NCI-H446 treated with DMSO at 0.1 percent for 48 hours (cell line): ENCODE measurements around the gene E2F4.
A peak's percentile ranks its signal among the peaks of the same experiment; 100 is the strongest.

Experiments used
- DNase-seq: peaks from one replicate; lab custom pipeline; 2025; lab: John Stamatoyannopoulos, UW

Gene E2F4

GRCh38 chr16:67157892-67158635 is 33.9 kb upstream of the E2F4 start:
- no peak for DNase-seq

GRCh38 chr16:67158637-67159600 is 33.0 kb upstream of the E2F4 start:
- no peak for DNase-seq

- DNase-seq = no peak
These were observed 30.3 kb upstream of the E2F4 start for GRCh38 chr16:67161595-67162058.

- no peak for DNase-seq
These were observed 29.3 kb upstream of the E2F4 start for GRCh38 chr16:67162506-67163163.

GRCh38 chr16:67163164-67163998 is 28.6 kb upstream of the E2F4 start:
- peak; percentile 6 for DNase-seq

GRCh38 chr16:67163999-67164558 is 27.9 kb upstream of the E2F4 start:
- DNase-seq = no peak

GRCh38 chr16:67164599-67165061 is 27.3 kb upstream of the E2F4 start, which contains the start of gene HSF4:
HSF4 (plus strand) TSS chr16:67164745; CDS start chr16:67164812, 67 bp downstream.
- DNase-seq = no peak

DNA sequence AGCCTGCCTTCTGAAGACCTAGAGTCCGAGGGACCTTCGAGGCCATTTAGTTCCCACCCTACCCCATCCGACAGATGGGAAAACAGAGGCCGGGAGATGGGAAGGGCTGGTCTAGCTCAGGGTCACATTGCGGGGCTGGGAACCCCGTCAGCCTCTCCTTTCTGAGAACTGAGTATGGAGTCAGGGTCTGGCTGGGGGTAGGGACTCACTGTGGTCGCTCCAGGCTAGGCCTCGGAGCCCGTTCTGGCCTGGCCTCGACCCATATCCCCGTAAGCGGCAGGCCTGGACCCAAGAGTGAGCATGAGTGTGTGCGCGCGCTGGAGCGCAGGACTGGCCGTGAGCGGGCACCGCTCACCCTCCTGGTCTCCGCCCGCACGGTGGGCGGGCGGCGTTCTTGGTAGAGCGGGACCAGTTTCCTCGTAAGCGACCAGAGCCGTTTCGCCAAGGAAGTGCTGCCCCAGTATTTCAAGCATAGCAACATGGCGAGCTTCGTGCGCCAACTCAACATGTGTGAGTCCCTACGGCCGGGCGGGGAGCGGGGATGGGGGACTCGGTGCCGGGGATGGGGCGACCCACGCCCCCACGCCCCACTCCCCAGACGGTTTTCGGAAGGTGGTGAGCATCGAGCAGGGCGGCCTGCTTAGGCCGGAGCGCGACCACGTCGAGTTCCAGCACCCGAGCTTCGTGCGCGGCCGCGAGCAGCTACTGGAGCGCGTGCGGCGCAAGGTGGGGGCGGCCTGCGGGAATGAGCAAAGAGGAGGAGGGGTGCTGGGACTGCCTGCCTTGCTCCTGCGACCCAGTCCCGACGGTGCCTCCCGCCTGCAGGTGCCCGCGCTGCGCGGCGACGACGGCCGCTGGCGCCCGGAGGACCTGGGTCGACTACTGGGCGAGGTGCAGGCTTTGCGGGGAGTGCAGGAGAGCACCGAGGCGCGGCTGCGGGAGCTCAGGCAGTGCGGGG is 26.6 kb upstream of the E2F4 start:
- no peak for DNase-seq

DNA sequence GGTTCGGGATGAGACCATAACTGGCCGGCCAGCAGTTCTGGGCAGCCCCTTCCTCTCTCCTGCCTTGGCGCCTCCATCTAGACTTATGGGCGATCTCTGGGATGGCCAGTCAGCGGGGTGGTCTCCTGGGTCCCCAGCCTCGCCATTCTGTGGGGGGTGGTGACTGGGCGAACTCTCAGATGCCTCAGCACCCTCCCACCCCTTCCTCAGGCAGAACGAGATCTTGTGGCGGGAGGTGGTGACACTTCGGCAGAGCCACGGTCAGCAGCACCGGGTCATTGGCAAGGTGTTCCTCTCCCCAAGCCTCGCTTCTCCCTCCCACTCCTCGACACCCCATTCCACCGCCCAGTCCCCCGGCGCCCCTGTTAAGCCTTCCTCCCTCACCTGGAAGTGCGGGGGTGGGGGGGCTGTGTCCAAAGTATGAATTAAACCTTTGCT is 25.8 kb upstream of the E2F4 start:
- DNase-seq = no peak

DNA sequence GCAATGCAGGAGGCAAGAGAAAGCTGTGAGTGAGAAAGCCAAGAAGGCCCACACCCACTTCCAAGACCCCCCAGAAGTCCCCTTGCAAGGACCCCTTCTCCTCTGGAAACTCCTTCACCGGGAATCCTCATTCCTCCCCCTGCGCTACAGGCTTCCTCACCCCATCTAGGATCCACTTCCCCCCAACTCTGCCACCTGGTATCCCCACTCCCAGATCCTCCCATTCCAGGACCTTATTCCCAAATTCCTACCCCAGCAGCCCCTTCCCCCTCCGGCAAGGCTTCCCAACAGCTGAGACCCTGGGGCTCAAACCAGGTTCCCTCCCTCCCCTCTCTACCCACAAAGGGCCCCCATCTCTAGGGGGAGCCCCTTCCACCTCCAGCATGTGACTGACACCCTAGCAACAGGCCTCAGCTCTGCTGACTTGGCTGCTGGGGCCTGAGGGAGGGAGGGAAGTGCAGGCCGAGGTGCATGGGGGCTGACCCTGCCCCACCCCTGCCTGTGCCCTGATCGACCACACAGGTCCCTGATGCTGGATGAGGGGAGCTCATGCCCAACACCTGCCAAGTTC is 25.3 kb upstream of the E2F4 start:
- no peak for DNase-seq

DNA sequence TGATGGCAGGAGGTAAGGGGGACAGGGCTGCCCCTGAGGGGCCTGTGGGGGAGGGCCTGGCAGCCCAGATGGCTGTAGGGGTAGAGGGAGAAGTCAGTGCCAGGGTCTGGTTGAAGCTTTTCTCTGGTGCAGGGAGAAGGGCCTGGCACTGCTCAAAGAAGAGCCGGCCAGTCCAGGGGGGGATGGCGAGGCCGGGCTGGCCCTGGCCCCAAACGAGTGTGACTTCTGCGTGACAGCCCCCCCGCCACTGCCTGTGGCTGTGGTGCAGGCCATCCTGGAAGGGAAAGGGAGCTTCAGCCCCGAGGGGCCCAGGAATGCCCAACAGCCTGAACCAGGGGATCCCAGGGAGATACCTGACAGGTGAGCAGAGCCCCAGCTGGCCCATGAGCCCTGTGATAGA is 24.4 kb upstream of the E2F4 start:
- DNase-seq = no peak

DNA sequence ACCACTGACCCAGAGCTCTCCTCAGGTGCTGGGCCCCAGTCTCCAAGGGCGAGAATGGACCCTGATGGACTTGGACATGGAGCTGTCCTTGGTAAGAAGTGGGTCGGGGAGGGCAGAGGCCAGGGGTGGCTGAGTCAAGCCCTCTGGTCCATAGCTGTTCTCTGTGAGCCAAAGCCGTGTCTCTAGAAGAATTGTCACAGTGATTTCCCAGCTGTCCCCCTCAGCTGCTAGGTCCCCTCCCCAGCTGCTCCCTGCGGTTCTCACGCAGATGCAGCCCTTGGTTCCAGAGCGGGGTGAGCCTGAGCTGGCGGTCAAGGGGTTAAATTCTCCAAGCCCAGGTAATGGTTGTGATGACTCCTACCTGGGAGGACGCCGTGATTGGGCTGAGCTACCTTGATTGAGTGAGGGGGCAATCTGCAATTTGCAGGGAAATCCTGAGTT is 22.9 kb upstream of the E2F4 start:
- no peak for DNase-seq

DNA sequence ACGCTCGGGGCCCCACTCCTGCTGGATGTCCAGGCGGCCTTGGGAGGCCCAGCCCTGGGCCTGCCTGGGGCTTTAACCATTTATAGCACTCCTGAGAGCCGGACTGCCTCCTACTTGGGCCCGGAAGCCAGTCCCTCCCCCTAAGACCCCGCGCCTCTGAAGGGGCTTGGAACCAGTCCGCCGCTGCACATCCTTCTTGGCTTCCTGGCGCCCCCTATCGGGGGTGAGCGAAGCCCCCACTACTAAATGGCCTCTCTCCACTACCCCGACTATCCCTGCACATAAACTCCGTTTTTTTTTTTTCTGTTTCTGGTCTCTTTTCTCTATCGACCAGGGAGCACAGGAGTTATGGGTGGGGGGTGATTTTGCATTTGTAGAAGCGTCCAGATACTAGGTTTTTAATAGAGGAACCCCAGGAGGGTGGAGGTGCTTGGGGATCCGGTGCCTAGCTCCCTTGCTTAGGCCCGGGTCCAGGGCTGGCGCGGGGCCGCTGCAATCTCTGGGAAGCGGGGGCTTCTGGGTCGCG is 22.2 kb upstream of the E2F4 start:
- DNase-seq = no peak

DNA sequence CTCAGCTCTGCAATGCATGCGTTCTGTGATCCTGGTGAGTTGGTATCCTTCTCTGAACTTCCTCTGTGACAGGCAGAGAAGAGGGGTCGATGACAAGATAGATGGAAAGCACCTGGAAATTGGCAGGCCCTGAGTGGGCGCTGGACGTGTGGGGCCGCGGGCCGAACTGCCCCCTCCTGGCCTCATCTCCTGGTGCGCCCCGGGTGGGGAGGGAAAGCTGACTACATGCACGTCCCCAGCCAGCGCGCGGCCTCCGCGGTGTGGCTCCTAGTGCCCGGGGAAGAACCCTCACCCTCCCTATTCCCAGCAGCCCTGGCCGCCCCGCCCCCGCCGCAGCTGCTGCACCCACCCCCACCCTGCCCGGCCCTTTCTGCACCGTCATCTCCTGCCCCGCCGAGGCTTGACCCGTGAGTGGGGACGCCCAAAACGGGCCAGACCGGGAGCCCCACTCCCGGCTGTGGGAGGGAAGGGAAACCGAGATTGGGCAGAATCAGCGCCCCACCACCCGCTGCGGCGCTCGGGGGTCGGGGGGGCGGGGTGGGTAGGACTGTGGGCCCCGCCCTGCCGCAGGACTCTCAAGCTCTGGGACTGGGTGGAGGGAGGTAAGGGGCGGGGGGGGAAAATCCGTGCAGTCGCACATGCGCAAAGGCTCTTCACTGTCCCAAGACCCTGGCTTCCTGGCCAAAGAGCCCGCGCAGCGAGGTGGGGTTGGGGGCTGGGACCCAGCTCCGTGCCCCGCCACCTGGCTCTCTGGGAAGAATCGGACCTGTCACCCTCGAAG is 21.6 kb upstream of the E2F4 start, which contains the start of gene NOL3:
NOL3 (plus strand) TSS at position 371 of the 781 bp plus-strand sequence.
- peak; percentile 24 for DNase-seq

DNA sequence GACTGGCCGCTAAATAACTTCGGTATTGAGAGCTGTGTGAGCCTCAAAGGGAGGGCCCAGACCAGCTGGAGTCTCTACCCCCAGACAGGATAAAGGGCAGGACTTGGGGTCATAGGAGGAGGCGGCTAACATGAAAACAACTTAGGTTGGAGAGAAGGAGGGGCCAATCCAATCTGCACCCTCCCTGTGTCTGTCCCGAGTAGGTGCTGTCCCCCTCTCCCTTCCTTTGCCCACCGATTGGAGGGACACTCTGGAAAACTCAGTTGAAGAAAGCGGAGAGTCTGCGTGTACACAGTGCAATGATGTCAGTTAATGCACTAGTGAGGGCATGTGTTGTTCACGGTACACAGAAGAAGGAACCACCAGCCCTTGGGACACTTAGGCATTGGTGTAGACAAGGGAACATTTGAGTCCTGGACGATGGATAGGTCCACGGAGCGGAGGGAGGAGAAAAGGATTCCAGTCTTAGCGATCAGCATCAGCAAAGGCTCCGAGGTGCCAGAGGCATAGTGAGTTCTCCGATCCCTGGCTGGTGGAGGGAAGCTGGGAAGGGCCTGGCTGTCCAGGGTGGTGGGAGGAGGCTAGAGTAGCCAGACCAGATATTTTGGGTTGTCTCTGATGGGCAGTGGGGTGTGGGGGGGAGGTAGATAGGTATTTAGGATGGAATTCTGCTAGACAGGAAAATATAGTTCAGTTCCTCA is 20.9 kb upstream of the E2F4 start:
- no peak for DNase-seq

- no peak for DNase-seq
These were observed 18.6 kb upstream of the E2F4 start for GRCh38 chr16:67173323-67173722.
